DMS 273 (cell line): ENCODE data around the gene CRTC2.
A peak's percentile ranks its signal among the peaks of the same experiment; 100 is the strongest.

ENCODE experiments used
- DNase-seq: peaks from one replicate; lab custom pipeline; 2025; ENCODE audit not compliant: unreplicated experiment; lab: John Stamatoyannopoulos, UW

The CRTC2 gene

GRCh38 chr1:153946622-153947241 is 11.7 kb downstream of the CRTC2 start, which contains the start of gene DENND4B:
Gene DENND4B, minus strand, starts transcription at chr1:153946718. Its CDS starts 2,344 bp downstream, at chr1:153944374.
- peak; percentile 93 for DNase-seq

- DNase-seq, result peak; percentile 84
These were observed 12.4 kb downstream of the CRTC2 start for GRCh38 chr1:153945795-153946621.

GRCh38 chr1:153945131-153945794 is 13.1 kb downstream of the CRTC2 start:
- DNase-seq, result peak; percentile 66

GRCh38 chr1:153944827-153945117 is 13.6 kb downstream of the CRTC2 start:
- no peak for DNase-seq

GRCh38 chr1:153944005-153944826 is 14.2 kb downstream of the CRTC2 start:
- DNase-seq, result no peak

GRCh38 chr1:153942766-153943549 is 15.5 kb downstream of the CRTC2 start:
- no peak for DNase-seq

- no peak for DNase-seq
These were observed 16.3 kb downstream of the CRTC2 start for GRCh38 chr1:153941826-153942725.

GRCh38 chr1:153940756-153941155 is 17.7 kb downstream of the CRTC2 start:
- DNase-seq, result no peak

GRCh38 chr1:153939476-153939875 is 18.9 kb downstream of the CRTC2 start:
- DNase-seq, result no peak

GRCh38 chr1:153938996-153939395 is 19.4 kb downstream of the CRTC2 start:
- DNase-seq, result no peak

GRCh38 chr1:153937331-153937730 is 21.1 kb downstream of the CRTC2 start:
- no peak for DNase-seq

- no peak for DNase-seq
These were observed 22.2 kb downstream of the CRTC2 start for GRCh38 chr1:153936011-153936802.

GRCh38 chr1:153934746-153935145 is 23.7 kb downstream of the CRTC2 start:
- no peak for DNase-seq

GRCh38 chr1:153933955-153934354 is 24.5 kb downstream of the CRTC2 start:
- no peak for DNase-seq

GRCh38 chr1:153933430-153933829 is 25.0 kb downstream of the CRTC2 start:
- DNase-seq, result no peak

- no peak for DNase-seq
These were observed 26.0 kb downstream of the CRTC2 start for GRCh38 chr1:153932156-153933131.
